HepG2 (cell line): Measurements from ENCODE around the gene ORMDL3. TPM values are rescaled to one million over a fixed set of nuclear protein-coding genes. Genes with fewer than 3 reads are reported as not detected.
A peak's percentile ranks its signal among the peaks of the same experiment; 100 is the strongest.

Source experiments
- AGO1 ChIP-seq: fragments of 200-400 bp; formaldehyde crosslinking; IDR thresholded peaks from 2 replicates; pipeline ENCODE4 v1.6.1; 2017; ENCODE audit warnings: mild to moderate bottlenecking, low read depth, low read length, moderate library complexity; ENCODE audit not compliant: poor library complexity, severe bottlenecking
- CTCF ChIP-seq: sonication (generic); formaldehyde crosslinking; IDR thresholded peaks from 2 replicates; pipeline ENCODE4 v1.5.0; 2020; ENCODE audit warnings: mild to moderate bottlenecking, missing genetic modification reagents, moderate library complexity
- EZH2 ChIP-seq: conservative IDR thresholded peaks from 2 replicates; pipeline ENCODE4 v1.6.1; 2012; ENCODE audit warnings: mild to moderate bottlenecking, low read depth, low read length, moderate library complexity
- FOXM1 ChIP-seq: sonication (generic); formaldehyde crosslinking; IDR thresholded peaks from 2 replicates; pipeline ENCODE4 v1.5.0; 2020; ENCODE audit warnings: missing genetic modification reagents
- GRHL1 ChIP-seq: sonication (generic); formaldehyde crosslinking; conservative IDR thresholded peaks from 2 replicates; pipeline ENCODE4 v1.8.0; 2022; ENCODE audit warnings: missing genetic modification reagents
- HMGXB3 ChIP-seq: sonication (generic); formaldehyde crosslinking; IDR thresholded peaks from 2 replicates; pipeline ENCODE4 v1.4.0; 2020; ENCODE audit warnings: missing genetic modification reagents, borderline replicate concordance
- HNRNPL ChIP-seq: fragments of 200-400 bp; formaldehyde crosslinking; IDR thresholded peaks from 2 replicates; pipeline ENCODE4 v1.6.1; 2017; ENCODE audit warnings: mild to moderate bottlenecking, low read depth, low read length
- NCOR1 ChIP-seq: fragments of 200-600 bp; sonication (generic); IDR thresholded peaks from 2 replicates; pipeline ENCODE4 v1.7.0; 2017; ENCODE audit warnings: antibody characterized with exemption, low read length, borderline replicate concordance
- NFYB ChIP-seq: sonication (generic); formaldehyde crosslinking; IDR thresholded peaks from 2 replicates; pipeline ENCODE4 v1.4.0; 2020; ENCODE audit warnings: missing genetic modification reagents
- NFYC ChIP-seq: IDR thresholded peaks from 2 replicates; pipeline ENCODE4 v1.6.1; 2016; ENCODE audit warnings: missing genetic modification reagents, missing compliant biosample characterization
- NR2F6 ChIP-seq, 2 experiments: IDR thresholded peaks; 2 replicates each; pipeline ENCODE4 v1.6.1; 2016; ENCODE audit warnings: antibody characterized with exemption in 1 of 2, mild to moderate bottlenecking in 1 of 2
- RBM39 ChIP-seq: fragments of 200-400 bp; formaldehyde crosslinking; IDR thresholded peaks from one replicate; pipeline ENCODE4 v1.6.1; 2018; ENCODE audit warnings: antibody characterized with exemption, mild to moderate bottlenecking, low read depth, low read length; ENCODE audit not compliant: poor library complexity, severe bottlenecking
- TAF1 ChIP-seq: sonication (generic); formaldehyde crosslinking; IDR thresholded peaks from 2 replicates; pipeline ENCODE4 v1.4.0; 2020; ENCODE audit warnings: missing genetic modification reagents
- TARDBP ChIP-seq: sonication (generic); formaldehyde crosslinking; IDR thresholded peaks from 2 replicates; pipeline ENCODE4 v1.8.0; 2022; ENCODE audit warnings: mild to moderate bottlenecking, missing genetic modification reagents
- TCF12 ChIP-seq, 2 experiments: fragments of 450-650 bp in 1 of 2; sonication (generic) in 1 of 2; formaldehyde crosslinking in 1 of 2; IDR thresholded peaks; 2 replicates each; pipeline versions ENCODE4 v1.6.1 to v1.8.0; 2017 to 2022; ENCODE audit warnings: antibody characterized with exemption in 1 of 2, mild to moderate bottlenecking in 1 of 2, missing genetic modification reagents in 1 of 2, moderate library complexity in 1 of 2
- ZKSCAN8 ChIP-seq: IDR thresholded peaks from 2 replicates; pipeline ENCODE4 v1.6.1; 2016; ENCODE audit warnings: borderline replicate concordance, missing genetic modification reagents, missing compliant biosample characterization
- ZNF275 ChIP-seq: sonication (generic); formaldehyde crosslinking; IDR thresholded peaks from 2 replicates; pipeline ENCODE4 v1.8.0; 2022; ENCODE audit warnings: missing genetic modification reagents, mild to moderate bottlenecking, inconsistent platforms, borderline replicate concordance
- ZNF720 ChIP-seq: sonication (generic); formaldehyde crosslinking; IDR thresholded peaks from 2 replicates; pipeline ENCODE4 v1.4.0; 2020; ENCODE audit warnings: missing genetic modification reagents
- ZNF850 ChIP-seq: sonication (generic); formaldehyde crosslinking; conservative IDR thresholded peaks from 2 replicates; pipeline ENCODE4 v1.9.0; 2021; ENCODE audit warnings: mild to moderate bottlenecking, missing genetic modification reagents
- polyA plus RNA-seq, 8 experiments: library from polyadenylated mRNA; depleted of rRNA in 3 of 8; stranded (reverse) in 7 of 8; unstranded in 1 of 8; fragments of >200 nt; fragmentation: Illumina TruSeq in 4 of 8; extraction: Trizol in 4 of 8; gene quantifications; 2 replicates each; pipeline versions ENCODE4 v1.2.1 to v1.2.3, GENCODE V29; 2011 to 2016; ENCODE audit warnings: low read depth in 4 of 8, missing spikeins in 1 of 8, mixed read lengths in 1 of 8; ENCODE audit not compliant: insufficient read depth in 1 of 8
- total RNA-seq, 5 experiments: library from RNA; depleted of rRNA; stranded (reverse); fragments of >200 nt; fragmentation: Illumina TruSeq; extraction: Trizol; gene quantifications; 2 replicates each; pipeline ENCODE4 v1.2.3, GENCODE V29; 2016; ENCODE audit warnings: low read depth in 1 of 5

ORMDL3 gene
- total and polyA plus RNA-seq, 2 of the 13 experiments (the other 11 are each of a cell fraction or from before 2014, with no cell fraction given), result 181 to 384 TPM

DNA sequence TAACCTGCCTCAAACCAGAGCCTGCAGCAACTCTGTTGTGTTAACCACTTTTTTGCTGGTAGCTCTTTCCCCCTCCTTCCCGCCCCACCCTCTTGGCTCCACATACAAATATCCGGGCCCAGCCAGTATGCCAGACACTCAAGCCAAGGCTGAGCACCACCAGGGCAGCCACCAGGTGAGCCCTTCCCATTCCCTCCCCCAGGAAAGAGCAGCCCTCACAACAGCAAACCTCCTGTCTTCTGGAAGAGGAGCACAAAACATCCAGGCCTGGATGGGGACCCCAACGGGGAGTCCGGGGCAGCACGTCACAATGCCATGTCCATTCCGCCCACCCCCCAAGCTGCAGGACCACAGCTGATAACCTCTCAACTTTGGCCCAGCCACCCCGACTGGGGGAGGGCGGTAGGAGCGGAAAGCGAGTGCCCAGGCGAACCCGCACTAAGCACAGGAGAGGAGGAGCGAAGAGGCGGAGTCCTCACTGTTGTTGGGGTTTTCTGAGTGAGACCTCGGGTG, 757 bp downstream of the ORMDL3 start (continued):
- TF ChIP-seq NR2F6 (IDR thresholded peaks at IDR 0.05) (peak; percentile 96), NR2F6 (CRISPR knock-in tag; IDR thresholded peaks at IDR 0.05) (peak; percentile 98), EZH2 (no peak), NFYC (CRISPR knock-in tag) (no peak), ZNF275 (CRISPR knock-in tag) (no peak), TARDBP (CRISPR knock-in tag) (peak; percentile 68; the same call in 1 of the 2 replicates), ZKSCAN8 (no peak), TCF12 (IDR thresholded peaks at IDR 0.05) (no peak), TCF12 (CRISPR knock-in tag; IDR thresholded peaks at IDR 0.05) (peak; percentile 63; the same call in 1 of the 2 replicates), AGO1 (no peak), FOXM1 (CRISPR knock-in tag) (no peak), GRHL1 (CRISPR knock-in tag) (no peak), RBM39 (peak; percentile 74), NCOR1 (no peak), HNRNPL (peak; percentile 82; the same call in 1 of the 2 replicates), CTCF (peak; percentile 8; the same call in 1 of the 2 replicates), ZNF850 (CRISPR knock-in tag) (0 out of 2 replicates have a peak, but pooled peaks have one; percentile 5), HMGXB3 (CRISPR knock-in tag) (no peak), TAF1 (CRISPR knock-in tag) (0 out of 2 replicates have a peak, but pooled peaks have one; percentile 1), NFYB (no peak; the same call in 1 of the 2 replicates), ZNF720 (CRISPR knock-in tag) (0 out of 2 replicates have a peak, but pooled peaks have one; percentile 61)
